ENCODE measurements around the gene ELOF1.
A peak's percentile ranks its signal among the peaks of the same experiment; 100 is the strongest.
"Not testable (repeated sequence)": the region's sequence is repeated elsewhere in the genome, so short reads cannot be mapped to it uniquely, and the experiment has no call there.

ELOF1 gene

GRCh38 chr19:11566164-11566563 is 7.1 kb upstream of the ELOF1 start:
- DNase-seq: no peak

GRCh38 chr19:11565649-11565980 is 6.6 kb upstream of the ELOF1 start:
- not testable (repeated sequence) for DNase-seq

DNA sequence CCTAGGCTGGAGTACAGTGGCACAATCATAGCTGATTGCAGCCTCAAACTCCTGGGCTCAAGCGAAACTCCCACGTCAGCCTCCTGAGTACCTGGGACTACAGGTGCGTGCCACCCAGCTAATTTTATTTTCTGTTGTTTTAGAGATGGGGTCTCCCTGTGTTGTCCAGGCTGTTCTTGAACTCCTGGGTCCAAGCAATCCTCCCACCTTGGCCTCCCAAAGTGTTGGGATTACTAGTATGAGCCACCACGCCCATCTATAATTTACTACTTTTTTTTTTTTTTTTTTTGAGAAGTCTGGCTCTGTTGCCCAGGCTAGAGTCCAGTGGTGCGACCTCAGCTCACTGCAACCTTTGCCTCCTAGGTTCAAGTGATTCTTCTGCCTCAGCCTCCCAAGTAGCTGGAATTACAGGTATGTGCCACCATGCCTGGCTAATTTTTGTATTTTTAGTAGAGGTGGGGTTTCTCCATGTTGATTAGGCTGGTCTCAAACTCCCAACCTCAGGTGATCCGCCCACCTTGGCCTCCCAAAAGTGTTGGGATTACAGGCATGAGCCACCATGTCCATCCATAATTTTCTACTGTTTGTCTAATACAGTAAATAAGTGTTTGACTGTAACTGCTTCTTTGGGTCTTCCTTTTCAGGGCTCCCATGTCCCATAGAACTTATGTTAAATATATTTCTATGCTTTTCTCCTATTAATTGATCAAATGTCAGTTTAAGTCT is 5.2 kb upstream of the ELOF1 start:
- not testable (repeated sequence) for DNase-seq

DNA sequence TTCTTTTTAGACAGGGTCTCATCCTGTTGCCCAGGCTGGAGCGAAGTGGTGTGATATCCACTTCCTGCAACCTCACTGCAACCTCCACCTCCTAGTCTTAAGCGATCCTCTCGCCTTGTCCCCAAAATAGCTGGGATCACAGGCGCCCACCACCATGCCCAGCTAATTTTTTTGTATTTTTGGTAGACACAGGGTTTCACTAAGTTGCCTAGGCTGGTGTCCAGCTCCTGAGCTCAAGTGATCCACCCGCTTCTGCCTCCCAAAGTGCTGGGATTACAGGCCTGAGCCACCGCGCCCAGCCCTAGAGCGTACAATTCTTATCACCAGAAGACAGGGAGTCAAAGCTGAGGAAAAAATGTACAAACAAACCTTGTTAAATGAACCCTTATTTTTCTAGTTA is 4.5 kb upstream of the ELOF1 start:
- no peak for DNase-seq

DNA sequence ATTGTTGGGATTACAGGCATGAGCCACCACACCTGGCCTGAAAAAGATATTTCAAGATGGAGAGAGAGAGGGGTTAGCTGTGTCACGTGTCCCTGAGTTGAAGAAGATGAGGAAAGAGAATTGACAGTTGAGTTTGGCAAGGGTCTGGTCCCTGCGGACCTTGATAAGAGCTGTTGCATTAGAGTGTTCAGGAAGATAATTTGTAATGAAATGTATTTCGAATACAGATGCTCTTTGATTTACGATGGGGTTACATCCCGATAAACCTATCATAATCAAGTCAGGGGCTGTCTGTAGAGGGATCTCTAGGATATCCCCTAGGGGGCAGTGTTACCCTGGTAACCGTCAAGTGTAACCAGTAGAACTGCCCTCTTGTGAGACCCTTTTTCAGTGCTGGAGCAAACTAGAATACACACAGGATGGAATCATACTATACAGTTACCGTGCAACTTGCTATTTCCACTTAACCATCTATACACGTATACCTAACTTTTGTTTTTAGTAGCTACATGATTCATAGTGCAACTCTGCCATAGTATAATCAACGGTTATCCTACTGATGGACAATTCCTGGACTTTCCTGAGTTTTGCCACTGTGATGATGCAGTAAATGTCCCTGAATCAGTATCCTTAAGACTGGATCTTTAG is 1.5 kb upstream of the ELOF1 start:
- peak; percentile 91 for DNase-seq

GRCh38 chr19:11556634-11557420 is 2.2 kb downstream of the ELOF1 start:
- no peak for DNase-seq

DNA sequence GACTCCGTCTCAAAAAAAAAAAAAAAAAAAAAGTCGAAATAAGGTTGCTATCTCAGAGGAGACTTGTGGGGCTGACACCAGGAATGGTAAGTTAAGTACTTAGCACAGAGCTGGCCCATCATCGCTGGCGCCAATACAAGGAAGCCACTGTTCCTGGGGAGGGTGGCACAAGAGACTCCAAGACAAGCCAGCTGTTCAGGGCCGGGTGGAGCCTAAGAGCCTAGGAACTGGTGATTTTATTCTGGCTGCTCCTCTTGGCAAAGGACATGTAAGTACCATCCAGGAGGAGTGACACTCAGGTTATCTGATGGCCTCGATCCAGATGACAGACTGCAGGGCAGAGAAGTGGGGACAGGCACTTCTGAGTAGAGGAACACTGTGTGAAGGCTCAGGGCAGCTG is 3.8 kb downstream of the ELOF1 start:
- no peak for DNase-seq

DNA sequence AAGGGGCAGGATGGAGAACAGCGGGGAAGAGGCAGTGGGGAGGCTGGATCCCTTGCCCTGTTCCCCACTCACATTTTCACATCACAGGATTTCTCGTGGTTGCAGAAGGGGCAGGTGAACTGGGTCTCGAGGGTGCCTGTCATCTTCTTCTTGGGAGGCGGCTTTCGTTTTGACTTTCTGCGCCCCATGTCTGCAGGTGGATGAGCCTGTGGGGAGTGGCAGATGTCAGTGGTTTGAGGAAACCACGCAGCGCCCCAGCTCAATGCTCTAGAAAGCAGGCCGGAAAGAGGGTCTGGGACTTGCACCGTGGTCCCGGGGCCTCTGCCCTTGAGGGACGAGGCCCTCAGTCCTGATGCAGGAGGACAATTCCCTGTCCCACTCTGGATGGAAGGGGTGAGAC is 4.9 kb downstream of the ELOF1 start:
- peak; percentile 52 for DNase-seq

DNA sequence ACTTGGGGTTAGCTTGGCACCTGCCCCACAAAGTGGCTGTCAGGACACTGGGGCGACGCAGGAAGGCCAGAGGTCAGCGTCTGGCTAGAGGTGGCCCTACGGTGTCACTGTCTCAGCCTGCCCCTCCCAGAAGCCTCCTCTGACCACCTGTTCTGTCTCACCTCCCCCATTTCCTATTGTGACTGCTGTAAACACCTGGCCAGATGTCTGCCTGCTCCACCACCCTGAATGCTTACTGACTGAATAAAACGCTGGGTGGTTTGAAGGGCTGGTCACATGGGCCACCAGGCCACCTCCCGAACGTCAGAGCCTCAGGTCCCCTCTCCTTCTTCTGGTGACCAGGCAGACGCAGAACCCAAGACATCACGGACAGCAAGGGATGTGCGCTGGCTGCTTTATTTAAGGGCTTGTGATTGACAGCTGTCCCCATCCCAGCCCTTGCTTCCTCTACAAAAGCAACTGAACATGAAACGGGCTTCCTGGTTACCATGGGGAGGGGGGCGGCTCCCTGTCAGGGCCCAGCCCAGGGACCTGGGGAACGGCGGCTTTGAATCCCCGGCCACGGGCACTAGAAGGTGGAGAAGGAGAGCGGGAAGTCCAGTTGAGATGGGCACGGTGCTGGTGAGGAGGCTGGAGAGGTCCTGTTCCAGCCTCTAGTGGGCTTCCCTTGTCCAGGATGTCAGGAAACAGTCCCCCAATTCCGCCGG is 6.2 kb downstream of the ELOF1 start:
- DNase-seq: no peak

- no peak for DNase-seq
Measured at GRCh38 chr19:11551603-11552235, 7.3 kb downstream of the ELOF1 start.

DNA sequence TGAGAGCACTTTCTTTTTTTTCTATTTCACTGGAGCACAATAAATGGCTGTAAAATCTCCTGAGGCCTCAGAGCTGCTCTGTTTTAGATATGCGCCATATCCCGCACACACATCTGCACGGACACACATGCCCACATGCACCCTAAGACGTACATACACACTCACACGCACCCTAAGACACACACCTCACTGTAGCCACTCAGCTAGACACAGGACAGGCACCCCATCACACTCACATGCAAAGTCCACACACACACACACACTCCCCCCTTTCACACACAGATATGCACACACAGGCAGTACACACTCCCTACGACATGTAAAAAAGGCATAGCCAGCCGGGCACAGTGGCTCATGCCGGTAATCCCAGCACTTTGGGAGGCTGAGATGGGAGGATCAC is 8.8 kb downstream of the ELOF1 start:
- no peak for DNase-seq

DNA sequence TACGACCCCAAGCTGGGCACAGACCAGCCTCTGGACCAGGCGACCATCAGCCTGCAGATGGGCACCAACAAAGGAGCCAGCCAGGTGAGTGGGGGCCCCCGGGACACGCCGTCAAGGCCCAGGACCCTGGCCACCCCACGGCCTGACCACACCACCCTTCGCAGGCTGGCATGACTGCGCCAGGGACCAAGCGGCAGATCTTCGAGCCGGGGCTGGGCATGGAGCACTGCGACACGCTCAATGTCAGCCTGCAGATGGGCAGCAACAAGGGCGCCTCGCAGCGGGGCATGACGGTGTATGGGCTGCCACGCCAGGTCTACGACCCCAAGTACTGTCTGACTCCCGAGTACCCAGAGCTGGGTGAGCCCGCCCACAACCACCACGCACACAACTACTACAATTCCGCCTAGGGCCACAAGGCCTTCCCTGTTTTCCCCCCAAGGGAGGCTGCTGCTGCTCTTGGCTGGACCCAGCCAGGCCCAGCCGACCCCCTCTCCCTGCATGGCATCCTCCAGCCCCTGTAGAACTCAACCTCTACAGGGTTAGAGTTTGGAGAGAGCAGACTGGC is 9.6 kb downstream of the ELOF1 start:
- DNase-seq: no peak

- no peak for DNase-seq
Measured at GRCh38 chr19:11547929-11548700, 10.9 kb downstream of the ELOF1 start.

- DNase-seq: no peak
Measured at GRCh38 chr19:11541238-11541637, 17.8 kb downstream of the ELOF1 start.

DNA sequence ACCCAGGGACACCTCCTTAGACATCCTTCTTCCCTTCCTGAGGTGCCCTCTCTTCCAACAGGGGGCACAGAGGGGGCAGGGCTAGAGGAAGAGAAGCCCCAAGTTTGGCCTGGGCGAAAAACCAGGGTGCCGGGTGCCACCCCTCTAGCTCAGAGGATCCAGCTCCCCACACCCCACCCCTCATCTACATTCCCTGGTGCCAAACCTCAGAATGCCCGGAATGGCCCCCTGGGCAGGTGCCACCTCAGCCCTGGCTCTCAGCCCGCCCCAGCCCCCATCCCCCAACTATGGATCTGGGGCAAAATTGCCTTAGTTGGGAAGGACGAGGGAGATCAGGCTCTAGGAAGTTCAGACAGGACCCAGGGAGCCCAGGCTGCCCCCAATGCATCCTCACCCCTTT is 18.4 kb downstream of the ELOF1 start:
- DNase-seq: no peak

- DNase-seq: no peak
Measured at GRCh38 chr19:11539495-11540365, 19.3 kb downstream of the ELOF1 start.

DNA sequence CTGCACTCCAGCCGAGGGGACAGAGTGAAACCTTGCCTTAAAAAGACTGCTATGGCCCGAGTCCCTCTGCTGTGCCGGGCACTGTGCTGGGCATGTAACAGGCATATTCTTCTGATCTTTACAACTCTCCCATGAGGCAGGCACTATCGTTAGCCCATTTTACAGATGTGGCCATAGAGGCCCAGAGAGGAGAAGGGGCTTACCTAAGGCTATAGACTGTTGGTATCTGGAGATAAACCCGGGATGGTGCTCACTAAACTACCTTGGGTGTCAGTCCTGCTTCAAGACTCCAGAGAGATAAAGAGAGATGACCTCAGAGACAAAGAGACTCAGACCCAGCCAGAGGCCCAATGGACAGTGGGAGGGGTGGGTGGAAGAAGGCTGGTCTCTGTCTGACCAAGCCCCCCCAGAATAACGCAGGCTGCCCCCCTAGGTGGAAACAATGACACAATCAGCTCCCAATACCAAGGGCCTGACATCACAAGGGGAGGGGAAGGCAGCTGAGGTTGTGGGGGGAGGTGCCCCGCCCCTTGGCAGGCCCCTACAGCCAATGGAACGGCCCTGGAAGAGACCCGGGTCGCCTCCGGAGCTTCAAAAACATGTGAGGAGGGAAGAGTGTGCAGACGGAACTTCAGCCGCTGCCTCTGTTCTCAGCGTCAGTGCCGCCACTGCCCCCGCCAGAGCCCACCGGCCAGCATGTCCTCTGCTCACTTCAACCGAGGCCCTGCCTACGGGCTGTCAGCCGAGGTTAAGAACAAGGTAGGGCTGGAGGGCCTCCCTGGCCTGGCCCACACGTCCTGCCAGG is 20.6 kb downstream of the ELOF1 start, which contains the start of gene CNN1:
TSS of gene CNN1 (plus strand) at position 620 of the 805 bp plus-strand sequence. CDS start at position 697, 77 bp downstream.
- DNase-seq: no peak

- DNase-seq: peak; percentile 93
Measured at GRCh38 chr19:11535792-11536595, 23.0 kb downstream of the ELOF1 start.

DNA sequence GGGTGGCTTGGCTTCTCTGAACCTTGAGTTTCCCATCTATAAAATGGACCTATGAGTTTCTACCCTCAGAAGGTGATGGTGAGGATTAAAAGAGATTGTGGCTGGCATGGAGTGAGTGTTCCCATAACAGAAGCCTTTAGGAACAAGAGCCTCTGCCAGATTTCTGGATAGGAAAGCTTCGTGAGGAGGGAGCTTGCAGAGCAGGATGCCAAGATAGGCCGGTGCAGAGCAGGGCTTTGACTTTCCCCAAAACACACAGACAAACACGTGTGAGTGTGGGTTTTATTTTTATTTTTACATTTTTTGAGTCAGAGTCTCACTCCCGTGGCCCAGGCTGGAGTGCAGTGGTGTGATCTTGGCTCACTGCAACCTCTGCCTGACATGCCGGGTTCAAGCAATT is 24.1 kb downstream of the ELOF1 start:
- DNase-seq: no peak

All from activated CD4-positive, alpha-beta T cell treated with anti-CD3 and anti-CD28 coated beads, Interleukin-10, Interleukin-2, amounts not matched to agents 100 ng/mL and 50 ng/mL, durations not matched to agents 16 hours and 8 hours (primary cell).